Upper lobe of left lung (tissue), 4 donors: Measurements from ENCODE around the gene DENND4B.

Experiments
- EP300 ChIP-seq, 4 donors: sonication (generic); formaldehyde crosslinking; IDR thresholded peaks; one replicate each; pipeline ENCODE4 v1.5.1; 2017; ENCODE audit warnings: antibody characterized with exemption in 4 of 4, control low read depth in 2 of 4
- POLR2A ChIP-seq, 4 donors: fragments of 450-650 bp; IDR thresholded peaks; one replicate each; pipeline ENCODE4 v1.5.1; 2016 to 2017; ENCODE audit warnings: antibody characterized with exemption in 4 of 4, mild to moderate bottlenecking in 2 of 4
- POLR2AphosphoS5 ChIP-seq, 2 donors: sonication (generic); formaldehyde crosslinking; IDR thresholded peaks; one replicate each; pipeline ENCODE4 v1.5.1; 2017; ENCODE audit warnings: antibody characterized with exemption in 2 of 2
- TF ChIP-seq, protein P1 (sequence below), 6 experiments: fragments of 450-650 bp in 4 of 6; fragments of 200-600 bp in 2 of 6; sonication (generic) in 2 of 6; IDR thresholded peaks; one replicate each; pipeline ENCODE4 v1.5.1; 2016 to 2019; ENCODE audit warnings: antibody characterized with exemption in 6 of 6

DNA sequence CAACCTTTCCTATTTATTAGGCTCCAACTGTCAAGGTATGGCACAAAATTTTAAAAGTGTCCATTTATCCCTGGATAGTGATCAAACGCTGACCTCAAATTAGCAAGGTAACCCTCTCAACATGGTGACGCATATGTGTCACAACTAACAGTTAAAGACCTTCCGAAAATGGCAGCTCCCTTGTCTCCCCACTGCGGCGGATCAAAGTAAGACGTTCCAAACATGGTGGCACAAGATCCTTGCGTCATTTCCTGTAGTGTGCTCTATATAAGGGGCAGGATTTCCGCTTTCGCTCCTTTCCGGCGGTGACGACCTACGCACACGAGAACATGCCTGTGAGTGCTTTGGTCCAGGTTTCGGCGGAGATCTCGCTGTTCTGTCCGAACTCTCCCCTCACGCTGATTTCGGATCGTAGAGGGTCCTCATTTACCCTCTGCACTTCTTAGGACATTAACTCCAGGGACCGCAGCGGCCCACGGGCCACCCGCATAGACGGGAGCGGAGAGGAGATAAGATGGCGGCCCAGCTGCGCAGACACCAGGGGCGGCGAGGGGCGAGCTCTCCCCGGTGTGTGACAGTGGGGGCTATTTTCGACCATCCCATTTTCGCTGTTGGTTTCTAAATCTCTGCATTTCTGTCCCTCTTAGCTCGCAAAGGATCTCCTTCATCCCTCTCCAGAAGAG, 44.1 kb upstream of the DENND4B start, which contains the start of gene RPS27:
- TF ChIP-seq POLR2A (IDR thresholded peaks at IDR 0.05) = peak; percentile 88 to 100 (median 96)
- TF ChIP-seq, protein P1, sequence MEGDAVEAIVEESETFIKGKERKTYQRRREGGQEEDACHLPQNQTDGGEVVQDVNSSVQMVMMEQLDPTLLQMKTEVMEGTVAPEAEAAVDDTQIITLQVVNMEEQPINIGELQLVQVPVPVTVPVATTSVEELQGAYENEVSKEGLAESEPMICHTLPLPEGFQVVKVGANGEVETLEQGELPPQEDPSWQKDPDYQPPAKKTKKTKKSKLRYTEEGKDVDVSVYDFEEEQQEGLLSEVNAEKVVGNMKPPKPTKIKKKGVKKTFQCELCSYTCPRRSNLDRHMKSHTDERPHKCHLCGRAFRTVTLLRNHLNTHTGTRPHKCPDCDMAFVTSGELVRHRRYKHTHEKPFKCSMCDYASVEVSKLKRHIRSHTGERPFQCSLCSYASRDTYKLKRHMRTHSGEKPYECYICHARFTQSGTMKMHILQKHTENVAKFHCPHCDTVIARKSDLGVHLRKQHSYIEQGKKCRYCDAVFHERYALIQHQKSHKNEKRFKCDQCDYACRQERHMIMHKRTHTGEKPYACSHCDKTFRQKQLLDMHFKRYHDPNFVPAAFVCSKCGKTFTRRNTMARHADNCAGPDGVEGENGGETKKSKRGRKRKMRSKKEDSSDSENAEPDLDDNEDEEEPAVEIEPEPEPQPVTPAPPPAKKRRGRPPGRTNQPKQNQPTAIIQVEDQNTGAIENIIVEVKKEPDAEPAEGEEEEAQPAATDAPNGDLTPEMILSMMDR (IDR thresholded peaks at IDR 0.05) = peak in 2 of 6 experiments; percentile 19 to 27
- TF ChIP-seq POLR2AphosphoS5 (IDR thresholded peaks at IDR 0.05) = peak; percentile 100
- peak in 2 of 4 donors; percentile 89 to 96 for TF ChIP-seq EP300 (IDR thresholded peaks at IDR 0.05)
